ENCODE data around the gene ATXN7.

DNA sequence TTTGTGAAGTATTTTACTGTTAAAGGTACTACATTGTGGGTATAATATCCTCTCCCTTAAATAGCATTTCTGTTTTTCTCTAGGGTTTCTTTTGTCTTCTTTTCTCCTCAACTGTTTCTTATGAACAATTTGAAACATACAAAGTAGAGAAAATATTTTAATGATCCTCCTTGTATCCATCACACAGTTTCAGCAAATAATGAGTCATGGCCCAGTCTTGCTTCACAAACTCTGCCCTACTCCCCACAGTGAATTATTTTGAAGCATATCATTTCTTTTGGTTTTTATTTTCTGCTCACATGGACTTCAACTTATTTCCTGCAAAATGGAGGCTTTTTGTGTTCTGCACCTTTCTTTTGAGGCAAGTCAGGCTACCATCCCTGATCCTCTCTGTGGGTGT lies 54.7 kb downstream of the ATXN7 start:
- TF ChIP-seq CTCF (conservative IDR thresholded peaks at IDR 0.05; ENCODE audit: low read depth, low read length) (no peak), POLR2A (IDR thresholded peaks at IDR 0.05; ENCODE audit: low read depth, low read length) (no peak), BHLHE40 (IDR thresholded peaks at IDR 0.05; ENCODE audit: low read depth, low read length) (no peak), RAD21 (IDR thresholded peaks at IDR 0.05; ENCODE audit: low read length) (no peak), CEBPB (IDR thresholded peaks at IDR 0.05; ENCODE audit: low read depth, low read length) (peak; percentile 91), MXI1 (IDR thresholded peaks at IDR 0.05; ENCODE audit: borderline replicate concordance, low read depth, low read length) (no peak), NFE2L2 (IDR thresholded peaks at IDR 0.05; ENCODE audit: low read depth, low read length) (no peak), MAZ (IDR thresholded peaks at IDR 0.05; ENCODE audit: borderline replicate concordance, low read depth, low read length) (no peak), RCOR1 (IDR thresholded peaks at IDR 0.05; ENCODE audit: insufficient replicate concordance, low read length) (no peak), SMC3 (IDR thresholded peaks at IDR 0.05; ENCODE audit: low read depth, low read length) (no peak), RFX5 (IDR thresholded peaks at IDR 0.05; ENCODE audit: low read depth, low read length) (no peak)
- TF ChIP-seq, protein P1, sequence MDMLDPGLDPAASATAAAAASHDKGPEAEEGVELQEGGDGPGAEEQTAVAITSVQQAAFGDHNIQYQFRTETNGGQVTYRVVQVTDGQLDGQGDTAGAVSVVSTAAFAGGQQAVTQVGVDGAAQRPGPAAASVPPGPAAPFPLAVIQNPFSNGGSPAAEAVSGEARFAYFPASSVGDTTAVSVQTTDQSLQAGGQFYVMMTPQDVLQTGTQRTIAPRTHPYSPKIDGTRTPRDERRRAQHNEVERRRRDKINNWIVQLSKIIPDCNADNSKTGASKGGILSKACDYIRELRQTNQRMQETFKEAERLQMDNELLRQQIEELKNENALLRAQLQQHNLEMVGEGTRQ (IDR thresholded peaks at IDR 0.05; ENCODE audit: low read depth, low read length): no peak
